ENCODE data around the gene GPR156. TPM values are rescaled to one million over a fixed set of nuclear protein-coding genes. Genes with fewer than 3 reads are reported as not detected.

The GPR156 gene
- total RNA-seq, 1 experiment from 2014 or later: 2.8 TPM

DNA sequence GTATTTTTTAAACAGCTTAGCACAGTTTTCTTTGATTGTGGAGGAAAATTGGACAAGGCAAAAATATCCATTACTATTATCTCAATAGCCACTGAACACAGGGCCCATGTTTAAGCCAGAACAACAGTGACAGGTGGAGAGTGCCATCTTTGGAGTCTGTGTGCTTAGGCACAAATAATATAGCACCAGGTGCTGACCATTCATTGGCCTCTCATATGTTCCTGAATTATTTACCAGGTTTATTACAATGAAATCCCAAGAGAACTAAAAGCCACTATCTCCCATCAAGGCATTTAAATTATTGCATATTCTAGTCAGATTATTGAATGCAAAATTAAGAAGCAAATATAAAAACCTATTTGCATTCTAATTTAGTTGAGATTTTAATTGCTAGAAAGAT is 39.6 kb downstream of the GPR156 start:
- intact Hi-C loops (cut with micrococcal nuclease; ENCODE audit: unreplicated experiment): no loop called here
- CTCF ChIA-PET: no interaction called here

DNA sequence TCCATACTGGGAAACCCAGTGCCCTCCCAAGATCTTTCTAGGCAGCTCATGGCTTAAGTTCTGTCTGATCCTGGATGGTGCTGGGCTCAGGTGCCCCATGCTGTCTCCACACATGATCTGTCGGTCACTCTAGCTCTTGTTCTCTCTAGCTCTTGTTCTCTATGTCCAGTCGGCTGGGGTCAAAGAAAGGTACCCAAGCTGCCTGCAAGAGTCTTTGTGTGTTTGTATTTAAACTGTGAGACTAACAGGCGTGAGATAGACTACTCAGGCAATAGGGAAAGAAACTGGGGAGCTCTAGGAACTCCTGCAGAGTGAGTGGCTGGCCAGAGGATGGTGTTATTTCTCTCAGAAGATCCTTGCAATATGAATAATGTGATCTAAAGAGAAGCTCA is 40.2 kb downstream of the GPR156 start:
- no peaks in the 10 kb centered on the region for H3F3A ChIP-seq (ENCODE audit: insufficient read depth, low read depth)
- H2AFZ ChIP-seq: no peak overlapping the region
- H3K9me3 ChIP-seq (ENCODE audit: insufficient read depth, low read depth): no peaks in the 10 kb centered on the region
- H3K36me3 ChIP-seq (ENCODE audit: low read depth): no peaks in the 10 kb centered on the region
- H3K4me2 ChIP-seq: no peak overlapping the region
- no peak for TF ChIP-seq EZH2 (IDR thresholded peaks at IDR 0.05; ENCODE audit: low read depth)
- TF ChIP-seq, protein P1, sequence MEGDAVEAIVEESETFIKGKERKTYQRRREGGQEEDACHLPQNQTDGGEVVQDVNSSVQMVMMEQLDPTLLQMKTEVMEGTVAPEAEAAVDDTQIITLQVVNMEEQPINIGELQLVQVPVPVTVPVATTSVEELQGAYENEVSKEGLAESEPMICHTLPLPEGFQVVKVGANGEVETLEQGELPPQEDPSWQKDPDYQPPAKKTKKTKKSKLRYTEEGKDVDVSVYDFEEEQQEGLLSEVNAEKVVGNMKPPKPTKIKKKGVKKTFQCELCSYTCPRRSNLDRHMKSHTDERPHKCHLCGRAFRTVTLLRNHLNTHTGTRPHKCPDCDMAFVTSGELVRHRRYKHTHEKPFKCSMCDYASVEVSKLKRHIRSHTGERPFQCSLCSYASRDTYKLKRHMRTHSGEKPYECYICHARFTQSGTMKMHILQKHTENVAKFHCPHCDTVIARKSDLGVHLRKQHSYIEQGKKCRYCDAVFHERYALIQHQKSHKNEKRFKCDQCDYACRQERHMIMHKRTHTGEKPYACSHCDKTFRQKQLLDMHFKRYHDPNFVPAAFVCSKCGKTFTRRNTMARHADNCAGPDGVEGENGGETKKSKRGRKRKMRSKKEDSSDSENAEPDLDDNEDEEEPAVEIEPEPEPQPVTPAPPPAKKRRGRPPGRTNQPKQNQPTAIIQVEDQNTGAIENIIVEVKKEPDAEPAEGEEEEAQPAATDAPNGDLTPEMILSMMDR (conservative IDR thresholded peaks at IDR 0.05): no peak
- H3K79me2 ChIP-seq (ENCODE audit: low read depth): no peaks in the 10 kb centered on the region
- no peaks in the 10 kb centered on the region for H3K4me1 ChIP-seq (replicated peaks; ENCODE audit: insufficient read depth)
- H4K20me1 ChIP-seq (ENCODE audit: insufficient read depth): no peaks in the 10 kb centered on the region
- no peak overlapping the region for H3K27ac ChIP-seq
- CTCF ChIA-PET: interaction anchor here (1.4 kb wide), 1 partner anchor 172 kb away, joined by 5 read pairs; no protein-coding TSS in a partner anchor
- no peak overlapping the region for H3K4me3 ChIP-seq
- POLR2A ChIA-PET (ENCODE audit: unreplicated experiment): interaction anchor here (0.6 kb wide), 1 partner anchor 149 kb away, joined by 9 read pairs; no protein-coding TSS in a partner anchor
- intact Hi-C loops (cut with micrococcal nuclease; ENCODE audit: unreplicated experiment): loop anchor here (1.0 kb wide), 2 partner anchors 172 to 314 kb away; no protein-coding TSS in a partner anchor
- H3K27me3 ChIP-seq (ENCODE audit: insufficient read depth, low read depth): no peaks in the 10 kb centered on the region
- H3K9me2 ChIP-seq (ENCODE audit: insufficient read depth): no peaks in the 10 kb centered on the region
- no TSS peak for BruUV-seq (replicated peaks)
- DNase-seq: no peak

More for the DNA sequence above, 39.6 kb downstream of the GPR156 start:
- H3K9me2 ChIP-seq (ENCODE audit: insufficient read depth): no peaks in the 10 kb centered on the region
- H3F3A ChIP-seq (ENCODE audit: insufficient read depth, low read depth): no peaks in the 10 kb centered on the region
- no peaks in the 10 kb centered on the region for H3K27me3 ChIP-seq (ENCODE audit: insufficient read depth, low read depth)
- no peaks in the 10 kb centered on the region for H3K9me3 ChIP-seq (ENCODE audit: insufficient read depth, low read depth)
- no peak for DNase-seq
- H3K4me1 ChIP-seq (replicated peaks; ENCODE audit: insufficient read depth): no peaks in the 10 kb centered on the region
- no peak overlapping the region for H3K27ac ChIP-seq
- TF ChIP-seq, protein P1 (conservative IDR thresholded peaks at IDR 0.05): no peak
- TF ChIP-seq EZH2 (IDR thresholded peaks at IDR 0.05; ENCODE audit: low read depth): no peak
- POLR2A ChIA-PET (ENCODE audit: unreplicated experiment): no interaction called here
- no peak overlapping the region for H2AFZ ChIP-seq
- no peak overlapping the region for H3K4me2 ChIP-seq
- H3K36me3 ChIP-seq (ENCODE audit: low read depth): no peaks in the 10 kb centered on the region
- no peaks in the 10 kb centered on the region for H3K79me2 ChIP-seq (ENCODE audit: low read depth)
- no peaks in the 10 kb centered on the region for H4K20me1 ChIP-seq (ENCODE audit: insufficient read depth)
- H3K4me3 ChIP-seq: no peak overlapping the region
- no TSS peak for BruUV-seq (replicated peaks)

DNA sequence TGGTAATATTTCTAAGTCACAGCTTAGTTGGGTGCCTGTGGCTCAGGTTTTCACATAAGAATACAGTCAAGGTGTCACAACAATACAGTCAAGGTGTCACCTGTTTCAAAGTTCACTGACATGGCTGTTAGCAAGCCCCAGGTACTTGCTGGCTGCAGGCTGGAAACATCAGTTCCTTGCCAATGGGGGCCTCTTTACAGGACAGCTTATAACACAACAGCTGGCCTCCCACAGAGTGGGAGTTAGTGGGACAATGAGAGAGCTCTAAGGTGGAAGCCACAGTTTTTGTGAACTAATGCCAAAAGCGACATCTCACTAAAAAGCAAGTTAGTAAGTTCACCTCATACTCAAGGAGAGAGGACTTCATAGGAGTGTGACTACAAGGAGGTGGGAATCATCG is 45.4 kb downstream of the GPR156 start:
- POLR2A ChIA-PET (ENCODE audit: unreplicated experiment): no interaction called here
- BruUV-seq (replicated peaks): no TSS peak

More for the DNA sequence above, 45.4 kb downstream of the GPR156 start:
- no peaks in the 10 kb centered on the region for H4K20me1 ChIP-seq (ENCODE audit: insufficient read depth)
- H2AFZ ChIP-seq: no peak overlapping the region
- H3K4me1 ChIP-seq (replicated peaks; ENCODE audit: insufficient read depth): no peaks in the 10 kb centered on the region
- no peaks in the 10 kb centered on the region for H3K36me3 ChIP-seq (ENCODE audit: low read depth)
- no peaks in the 10 kb centered on the region for H3K79me2 ChIP-seq (ENCODE audit: low read depth)
- no peak overlapping the region for H3K4me2 ChIP-seq
- H3K4me3 ChIP-seq: no peak overlapping the region
- no peaks in the 10 kb centered on the region for H3K9me3 ChIP-seq (ENCODE audit: insufficient read depth, low read depth)
- intact Hi-C loops (cut with micrococcal nuclease; ENCODE audit: unreplicated experiment): no loop called here
- TF ChIP-seq, protein P1 (conservative IDR thresholded peaks at IDR 0.05): no peak
- TF ChIP-seq EZH2 (IDR thresholded peaks at IDR 0.05; ENCODE audit: low read depth): no peak
- no peak for DNase-seq
- no peak overlapping the region for H3K27ac ChIP-seq
- no peaks in the 10 kb centered on the region for H3F3A ChIP-seq (ENCODE audit: insufficient read depth, low read depth)
- H3K9me2 ChIP-seq (ENCODE audit: insufficient read depth): no peaks in the 10 kb centered on the region
- CTCF ChIA-PET: no interaction called here
- no peaks in the 10 kb centered on the region for H3K27me3 ChIP-seq (ENCODE audit: insufficient read depth, low read depth)

Measured in PC-9 (cell line).